T1000 (cell line): ENCODE data around the gene AUTS2.
"Not testable (repeated sequence)": the region's sequence is repeated elsewhere in the genome, so short reads cannot be mapped to it uniquely, and the experiment has no call there.

Experiments used
- DNase-seq: peaks from one replicate; lab custom pipeline; 2025; ENCODE audit warnings: mixed read lengths; lab: John Stamatoyannopoulos, UW

Gene AUTS2

DNA sequence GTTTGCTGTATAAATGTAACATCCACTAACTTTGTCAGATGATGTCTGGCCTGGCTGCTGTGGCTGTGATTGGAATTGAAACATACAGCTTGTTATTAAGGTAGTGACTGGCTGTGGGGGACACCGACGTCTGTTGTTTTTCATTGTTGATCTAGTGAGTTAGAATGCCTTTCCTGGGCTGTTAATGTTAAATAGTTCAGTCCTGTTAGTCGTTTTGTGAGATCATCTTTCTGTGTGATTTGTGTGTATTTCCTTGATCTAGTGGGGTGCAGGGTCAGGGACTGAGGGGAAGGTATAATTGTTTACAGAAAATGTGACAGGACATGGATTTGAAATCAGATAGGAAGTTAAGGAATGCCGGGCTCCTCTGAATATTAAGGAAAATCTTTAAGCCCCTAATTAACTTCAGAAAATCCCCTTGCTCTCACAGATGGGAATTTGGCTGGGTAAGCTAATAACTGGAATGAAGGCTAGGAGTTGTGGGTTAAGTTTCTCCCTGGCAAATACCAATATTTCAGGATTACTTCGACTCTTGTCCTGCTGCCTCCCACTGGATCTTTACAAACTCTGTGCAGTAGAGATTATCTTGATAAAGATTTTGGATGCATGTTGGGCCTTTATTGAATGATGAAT is 163.1 kb downstream of the AUTS2 start:
- DNase-seq, result no peak

DNA sequence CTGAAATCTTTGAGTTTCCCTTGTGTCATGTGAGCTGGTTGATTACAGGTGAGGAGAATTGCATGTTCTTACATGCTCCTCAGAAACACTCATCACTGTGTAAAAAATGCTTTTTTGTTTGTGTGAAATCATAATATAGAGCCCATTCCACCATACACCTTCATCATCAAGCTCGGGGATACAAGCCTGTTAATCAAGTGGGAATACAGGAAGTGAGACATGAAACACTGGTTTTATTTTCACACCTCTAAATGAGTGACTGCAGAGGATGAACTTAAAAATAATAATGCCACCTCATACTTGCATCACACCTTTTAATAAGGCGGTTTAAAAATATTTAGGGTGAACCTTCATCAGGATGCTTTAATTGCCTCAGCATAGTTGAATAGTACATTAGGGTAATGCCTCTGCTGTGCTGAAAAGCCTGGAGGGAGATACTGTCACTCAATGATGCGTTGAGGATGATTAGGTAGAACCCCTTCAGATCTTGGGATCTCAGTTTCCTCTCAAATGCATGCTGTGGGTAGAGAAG is 164.6 kb downstream of the AUTS2 start:
- DNase-seq, result no peak

DNA sequence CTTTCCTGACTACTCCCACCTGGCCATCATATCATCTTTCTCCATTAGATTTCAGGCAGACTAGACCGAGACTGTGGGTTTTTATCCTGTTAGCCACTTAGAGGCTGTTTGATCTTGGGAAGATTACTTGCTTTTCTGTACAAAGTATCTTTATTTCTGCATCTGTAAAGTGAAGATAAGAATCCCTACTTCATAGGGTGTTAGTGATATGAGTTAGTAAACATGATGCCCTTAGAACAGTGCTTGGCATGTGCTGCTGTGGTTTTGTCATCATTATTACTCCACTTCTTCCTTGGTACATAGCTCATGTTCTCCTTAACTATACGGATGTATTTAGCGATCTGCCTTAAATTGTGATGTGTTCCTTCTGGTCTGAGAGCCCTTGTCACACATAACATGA is 165.2 kb downstream of the AUTS2 start:
- no peak for DNase-seq

DNA sequence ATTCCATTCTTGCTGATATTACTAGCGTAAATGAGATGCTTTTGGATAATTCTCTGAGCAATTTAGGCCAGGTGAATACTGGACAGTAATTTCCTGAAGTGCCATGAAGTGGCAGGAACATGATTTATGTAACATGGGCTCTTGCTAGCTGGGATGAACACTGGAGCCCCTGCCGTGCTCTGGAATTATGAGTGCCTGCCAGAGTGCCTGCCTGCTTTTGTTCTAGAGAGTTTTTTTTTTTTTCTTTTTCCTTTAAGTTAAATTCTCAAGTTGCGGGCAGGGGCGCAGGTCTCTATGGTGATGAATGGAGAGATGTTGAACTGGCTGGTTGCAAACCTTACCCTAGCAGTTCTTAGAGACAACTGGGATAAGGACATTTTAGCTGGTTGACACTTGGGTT is 165.9 kb downstream of the AUTS2 start:
- no peak for DNase-seq

DNA sequence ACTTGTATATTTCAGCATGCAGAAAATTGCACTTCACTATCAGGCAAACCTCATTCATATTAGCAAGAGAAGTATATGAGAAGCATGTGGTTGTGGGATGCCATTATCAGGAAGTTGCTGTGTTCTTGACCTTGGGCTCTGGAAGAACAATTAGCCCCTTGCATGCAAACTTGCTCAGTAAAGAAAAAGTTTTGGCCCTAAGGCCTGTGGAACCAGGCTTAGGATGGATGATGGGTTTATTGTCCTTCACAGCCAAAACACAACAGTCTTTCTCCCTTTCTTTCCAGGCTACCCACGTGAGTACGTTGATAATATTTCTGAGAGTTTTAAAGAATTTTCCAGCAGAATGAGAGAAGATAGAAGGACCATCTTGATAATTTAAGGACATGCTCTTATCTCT is 166.4 kb downstream of the AUTS2 start:
- no peak for DNase-seq

DNA sequence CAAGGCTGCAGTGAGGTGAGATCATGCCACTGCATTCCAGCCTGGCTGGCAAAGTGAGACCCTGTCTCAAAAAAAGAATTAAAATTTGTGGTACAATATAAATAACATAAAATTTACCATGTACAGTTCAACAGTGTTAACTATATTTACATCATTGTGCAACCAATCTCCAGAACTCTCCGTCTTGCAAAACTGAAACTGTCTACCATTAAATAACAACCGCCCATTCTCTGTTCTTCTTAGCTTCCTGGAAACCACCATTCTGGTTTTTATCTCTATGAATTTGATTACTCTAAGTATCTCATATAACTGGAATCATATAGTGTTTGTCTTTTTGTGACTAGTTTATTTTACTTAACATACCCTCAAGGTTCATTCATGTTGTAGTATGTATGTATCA is 167.6 kb downstream of the AUTS2 start:
- no peak for DNase-seq

DNA sequence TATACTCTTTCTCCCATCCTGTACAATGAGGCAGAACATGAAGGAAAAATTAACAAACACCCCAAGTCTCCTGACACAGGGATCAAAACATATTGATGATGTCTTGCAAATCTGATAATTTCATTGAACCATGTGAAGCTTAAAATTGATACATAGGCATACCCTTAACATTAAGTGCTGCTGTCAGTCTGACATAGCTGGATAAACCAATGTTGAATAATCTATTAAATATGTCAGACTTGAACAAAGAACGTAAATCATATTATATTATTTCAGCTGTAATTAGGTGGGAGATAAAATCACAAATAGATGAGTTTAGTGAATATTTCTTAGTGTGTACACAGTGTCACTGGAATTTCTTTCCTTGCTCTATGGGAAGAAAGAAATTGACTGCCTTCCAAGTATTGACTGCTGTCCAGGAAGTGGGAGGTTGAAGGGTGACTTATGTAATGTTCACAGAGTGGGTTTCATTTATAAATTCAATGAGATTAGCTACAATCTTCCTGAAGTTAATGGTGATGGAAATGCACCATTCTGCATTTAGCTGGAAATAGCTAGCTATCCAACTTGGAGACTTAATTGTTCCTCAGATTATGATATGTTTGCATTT is 170.8 kb downstream of the AUTS2 start:
- no peak for DNase-seq

DNA sequence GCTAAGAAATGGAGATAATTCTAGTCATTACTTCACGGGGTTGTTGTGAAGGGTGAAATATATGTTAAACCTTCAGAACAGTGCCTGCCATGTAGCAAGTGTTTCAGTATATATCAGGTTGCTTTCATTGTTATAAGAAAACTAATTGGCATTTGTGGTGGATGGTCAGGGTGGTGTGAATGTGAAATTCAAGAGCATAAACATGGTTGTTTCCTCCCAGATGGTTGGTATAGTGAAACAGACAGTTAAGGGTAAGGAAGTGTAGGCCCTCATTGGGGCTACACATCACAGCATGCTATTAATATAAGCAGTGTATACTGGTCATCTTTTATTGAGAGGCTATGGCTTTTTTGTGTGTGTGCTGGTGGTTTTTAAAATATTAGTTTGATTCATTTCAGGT is 171.6 kb downstream of the AUTS2 start:
- no peak for DNase-seq

DNA sequence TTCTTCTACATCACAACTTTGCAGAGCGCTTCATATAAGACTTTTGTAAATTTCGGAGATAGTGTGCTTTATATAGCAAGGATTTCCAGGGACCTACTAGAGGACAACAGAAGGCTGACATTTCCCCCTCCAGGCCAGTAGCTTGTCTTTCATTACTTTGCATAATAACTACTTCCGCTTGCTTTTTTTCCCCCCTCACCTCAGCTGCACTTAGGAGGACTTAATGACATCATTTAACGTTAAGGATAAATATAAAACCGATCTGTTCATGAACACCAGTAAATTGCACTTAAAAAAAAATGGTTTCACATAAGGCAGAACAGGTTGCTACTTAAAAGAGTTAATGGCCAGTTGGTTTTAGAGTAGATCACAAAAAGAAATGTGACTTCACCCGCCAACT is 172.3 kb downstream of the AUTS2 start:
- no peak for DNase-seq

DNA sequence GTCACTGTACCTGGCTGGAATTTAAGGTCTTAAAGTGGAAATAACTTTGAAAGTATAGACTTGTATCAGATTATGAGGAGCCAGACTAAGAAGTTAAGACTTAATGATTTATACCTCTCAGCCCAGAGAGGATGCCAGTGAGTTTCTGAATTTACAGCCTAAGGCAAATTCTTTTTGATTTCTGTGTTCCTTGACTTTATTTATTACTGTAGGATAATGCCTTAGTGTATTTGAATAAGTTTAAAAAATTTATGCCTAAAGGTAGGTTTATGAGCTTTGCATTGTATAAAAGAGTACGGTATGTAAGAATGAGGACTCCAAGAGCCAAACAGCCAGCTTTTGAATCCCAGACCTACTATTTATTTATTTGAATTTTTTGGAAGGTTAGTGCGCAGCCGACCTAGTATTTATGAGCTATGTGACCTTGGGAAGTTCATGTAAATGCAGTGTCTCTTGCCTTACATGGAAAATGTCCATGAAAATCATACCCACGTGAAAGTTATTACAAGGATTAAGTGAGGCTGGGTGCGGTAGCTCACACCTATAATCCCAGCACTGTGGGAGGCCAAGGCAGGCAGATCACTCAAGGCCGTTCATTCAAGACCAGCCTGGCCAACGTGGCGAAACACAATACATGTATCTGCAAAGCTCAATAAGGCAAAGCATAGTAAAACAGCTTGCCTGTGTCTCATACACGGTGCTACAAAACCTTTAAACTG is 174.6 kb downstream of the AUTS2 start:
- no peak for DNase-seq

DNA sequence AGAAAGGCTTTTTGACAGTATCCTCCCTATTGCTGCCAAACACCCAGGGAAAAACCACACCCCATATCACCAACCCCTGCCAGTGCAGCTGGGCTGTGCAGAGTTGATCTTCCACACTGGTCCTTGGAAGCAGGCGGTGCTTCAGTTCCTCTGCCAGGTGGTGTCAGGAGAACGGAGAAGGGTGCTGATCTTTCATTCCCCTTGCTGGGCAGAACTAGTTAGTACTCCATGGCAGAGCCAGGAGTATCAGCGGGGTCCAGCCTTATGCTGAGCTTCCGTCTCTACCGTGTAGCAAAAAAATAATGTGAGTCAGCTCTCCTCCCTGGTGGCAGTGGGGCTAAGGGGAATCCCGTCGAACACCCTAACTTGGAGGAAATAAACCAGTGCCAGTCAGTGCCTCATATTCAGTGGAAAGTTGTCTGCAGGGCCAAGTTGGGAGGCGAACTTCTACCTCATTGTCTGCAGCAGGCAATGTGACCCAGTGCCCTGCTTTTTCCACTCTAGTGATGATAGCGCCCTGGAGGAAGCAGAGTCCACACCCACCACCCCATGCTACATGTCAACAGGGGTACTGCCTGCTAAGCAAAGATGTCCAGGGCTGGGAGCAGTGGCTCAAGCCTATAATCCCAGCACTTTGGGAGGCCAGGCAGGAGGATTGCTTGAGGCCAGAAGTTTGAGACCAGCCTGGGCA is 175.4 kb downstream of the AUTS2 start:
- DNase-seq, result no peak

DNA sequence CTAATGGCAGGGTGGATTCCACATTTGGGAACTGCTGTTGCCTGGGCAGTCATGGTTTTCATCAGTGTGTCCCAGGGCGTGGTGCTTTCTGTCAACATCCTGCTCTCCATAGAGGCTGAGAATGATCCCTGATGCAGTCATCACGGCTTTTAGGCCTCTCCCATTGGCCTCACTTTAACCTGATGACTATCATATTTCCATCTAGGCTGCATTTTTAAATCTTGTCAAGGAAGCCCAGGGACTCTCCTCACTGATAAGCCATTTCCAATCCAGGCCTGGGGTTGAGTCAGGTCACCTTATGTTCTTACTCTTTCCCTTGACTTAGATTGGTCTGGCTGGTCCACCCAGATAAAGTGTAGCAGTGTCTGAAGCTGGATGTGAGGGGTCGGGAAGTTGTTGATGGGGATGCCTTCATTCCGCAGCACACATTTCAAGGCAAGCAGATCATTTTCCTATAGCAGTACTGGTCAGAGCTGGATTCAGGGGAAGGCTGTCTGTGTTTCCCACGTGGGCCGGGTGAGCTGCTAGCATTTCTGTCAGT is 177.0 kb downstream of the AUTS2 start:
- DNase-seq, result no peak

DNA sequence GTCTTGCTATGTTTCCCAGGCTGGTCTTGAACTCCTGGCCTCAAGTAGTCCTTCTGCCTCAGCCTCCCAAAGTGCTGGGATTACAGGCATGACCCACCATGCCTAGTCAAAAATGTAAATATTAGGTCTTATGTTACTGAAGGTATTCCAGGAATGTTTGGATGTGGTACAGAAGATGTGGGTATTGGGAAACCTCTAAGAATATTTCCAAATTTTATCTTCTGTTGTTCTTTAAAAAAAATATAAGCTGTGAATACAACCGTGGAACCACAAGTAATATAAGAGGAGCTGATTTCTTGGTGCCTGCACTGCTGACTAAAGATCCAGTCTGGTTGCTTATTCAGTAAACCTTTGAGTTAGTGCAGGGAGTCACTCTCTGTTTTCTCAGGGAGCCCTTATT is 178.3 kb downstream of the AUTS2 start:
- DNase-seq, result no peak

DNA sequence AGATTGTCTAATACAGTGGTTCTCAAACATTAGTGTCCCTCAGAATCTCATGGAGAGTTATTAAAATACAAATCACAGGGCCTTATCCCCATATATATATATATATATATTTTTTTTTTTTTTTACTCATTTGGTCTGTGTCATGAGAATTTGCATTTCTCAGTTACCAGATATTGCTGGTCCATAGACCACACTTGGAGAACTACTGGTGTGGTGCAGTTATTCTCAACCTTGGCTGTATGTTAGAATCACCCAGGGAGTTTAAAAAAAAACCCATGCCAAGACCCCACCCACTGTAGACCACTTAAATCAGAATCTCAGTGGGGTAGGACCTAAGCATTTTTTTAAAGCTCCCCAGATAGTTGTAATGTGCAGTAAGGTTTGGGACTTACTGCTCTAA is 179.9 kb downstream of the AUTS2 start:
- no peak for DNase-seq

DNA sequence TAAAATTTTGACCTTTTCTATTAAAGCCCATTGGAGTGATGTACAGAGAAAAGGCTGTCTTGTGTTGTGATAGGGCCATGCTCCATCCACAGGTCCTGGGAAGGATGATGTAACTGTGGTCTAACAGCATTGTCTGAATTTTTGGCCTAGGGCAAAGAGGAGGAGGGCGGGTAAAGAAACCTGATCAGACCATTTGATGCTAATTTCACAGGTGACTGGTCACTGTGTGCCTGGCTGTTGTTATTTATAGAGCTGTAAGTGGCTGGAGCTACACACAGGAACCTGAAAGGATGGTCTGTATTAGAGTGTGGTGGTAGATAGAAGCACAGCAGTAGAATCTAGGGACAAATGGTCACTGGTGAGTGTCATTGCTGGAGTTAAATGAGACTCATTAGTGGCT is 182.1 kb downstream of the AUTS2 start:
- DNase-seq, result no peak

DNA sequence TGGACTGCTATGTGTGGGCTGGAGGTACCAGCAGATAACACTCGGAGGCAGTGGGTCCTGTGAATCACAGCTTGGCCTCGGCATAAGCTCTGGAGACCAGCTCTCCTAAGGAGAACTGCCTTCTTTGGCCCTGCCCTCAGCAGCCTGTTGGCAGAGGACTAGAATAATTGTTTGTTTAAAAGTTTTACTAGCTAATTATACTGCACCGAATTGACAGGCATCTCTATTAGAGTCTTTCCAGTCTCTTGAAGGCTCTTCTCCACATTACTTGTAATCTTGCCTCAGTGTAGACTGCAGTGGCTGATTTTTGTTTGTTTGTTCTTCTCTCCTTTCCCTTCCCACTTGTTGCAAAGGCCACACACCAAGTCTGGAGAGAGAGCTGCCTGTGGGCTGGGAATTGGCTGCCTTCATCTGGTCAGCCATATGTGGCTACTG is 183.2 kb downstream of the AUTS2 start:
- DNase-seq, result no peak

DNA sequence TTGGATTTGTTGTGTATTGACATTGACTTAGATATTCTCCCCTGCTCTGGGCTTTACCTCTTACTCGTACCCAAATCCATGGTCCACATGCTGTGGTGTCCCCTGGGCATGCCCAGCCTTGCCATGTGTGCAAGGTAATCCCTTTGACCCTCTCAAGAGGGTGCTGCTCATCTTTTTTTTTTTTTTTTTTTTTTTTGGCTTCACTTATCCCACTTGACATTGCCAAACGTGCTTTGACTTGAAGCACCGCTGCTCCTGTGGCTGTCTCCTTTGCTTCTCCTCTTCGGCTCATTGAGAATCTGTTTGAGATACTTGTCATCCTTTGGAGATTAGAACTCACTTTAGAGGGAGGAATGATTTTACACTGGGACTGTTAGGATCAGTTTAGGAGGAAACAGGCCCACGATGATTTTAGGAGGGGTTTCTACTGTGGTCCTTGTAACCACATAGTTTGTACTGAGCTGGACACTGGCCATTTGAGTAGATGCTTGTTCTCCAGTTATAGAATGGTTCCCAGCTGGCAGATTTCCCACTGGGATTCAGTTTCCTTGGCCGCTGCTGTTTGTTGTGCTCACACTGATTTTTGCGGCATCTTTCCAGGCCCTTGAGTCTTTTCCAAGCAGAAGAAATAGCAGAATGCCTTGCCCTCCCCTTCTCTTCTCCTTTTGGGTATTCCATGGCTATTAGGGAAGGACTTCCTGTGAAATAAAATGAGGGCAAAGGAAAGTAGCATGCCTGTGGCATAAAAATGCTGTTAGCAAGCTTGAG is 184.8 kb downstream of the AUTS2 start:
- DNase-seq, result no peak

DNA sequence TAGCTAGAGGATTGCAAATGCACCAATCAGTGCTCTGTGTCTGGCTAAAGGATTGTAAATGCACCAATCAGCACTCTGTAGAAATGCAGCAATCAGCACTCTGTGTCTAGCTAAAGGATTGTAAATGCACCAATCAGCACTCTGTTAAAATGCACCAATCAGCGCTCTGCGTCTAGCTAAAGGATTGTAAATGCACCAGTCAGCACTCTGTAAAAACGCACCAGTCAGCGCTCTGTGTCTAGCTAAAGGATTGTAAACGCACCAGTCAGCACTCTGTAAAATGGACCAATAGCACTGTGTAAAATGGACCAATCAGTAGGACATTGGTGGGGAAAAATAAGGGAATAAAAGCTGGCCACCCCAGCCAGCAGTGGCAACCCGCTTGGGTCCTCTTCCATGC is 187.9 kb downstream of the AUTS2 start:
- not testable (repeated sequence) for DNase-seq

DNA sequence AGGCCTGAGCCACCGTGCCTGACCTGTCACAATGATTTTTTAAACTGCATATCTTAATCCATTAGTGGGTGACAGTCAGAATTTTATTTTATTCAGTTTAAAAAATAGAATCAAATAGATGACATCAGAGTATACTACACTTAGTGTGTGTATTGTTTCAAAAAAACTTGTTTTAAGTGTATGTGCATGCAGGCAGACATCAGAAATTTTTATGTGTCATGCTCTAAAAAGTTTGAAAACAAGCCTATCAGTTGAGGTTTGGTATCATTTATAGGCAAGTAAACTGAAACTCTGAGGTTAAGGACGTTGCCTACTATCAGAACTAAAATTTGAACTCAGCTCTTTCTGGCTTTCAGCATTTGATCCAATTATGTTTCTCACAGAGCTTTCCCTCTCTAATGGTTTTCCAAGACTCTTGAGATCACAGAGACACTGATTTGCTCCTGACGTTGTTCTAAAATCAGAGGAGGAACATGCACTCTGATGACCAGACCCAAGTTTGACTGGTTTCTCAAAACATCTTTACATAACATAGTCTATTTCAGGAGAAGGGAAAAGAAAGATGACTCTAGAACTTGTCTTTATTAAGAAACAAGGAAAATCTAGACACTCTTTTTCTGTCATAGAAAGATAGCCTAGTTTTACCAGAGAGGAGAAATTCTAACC is 188.6 kb downstream of the AUTS2 start:
- no peak for DNase-seq

DNA sequence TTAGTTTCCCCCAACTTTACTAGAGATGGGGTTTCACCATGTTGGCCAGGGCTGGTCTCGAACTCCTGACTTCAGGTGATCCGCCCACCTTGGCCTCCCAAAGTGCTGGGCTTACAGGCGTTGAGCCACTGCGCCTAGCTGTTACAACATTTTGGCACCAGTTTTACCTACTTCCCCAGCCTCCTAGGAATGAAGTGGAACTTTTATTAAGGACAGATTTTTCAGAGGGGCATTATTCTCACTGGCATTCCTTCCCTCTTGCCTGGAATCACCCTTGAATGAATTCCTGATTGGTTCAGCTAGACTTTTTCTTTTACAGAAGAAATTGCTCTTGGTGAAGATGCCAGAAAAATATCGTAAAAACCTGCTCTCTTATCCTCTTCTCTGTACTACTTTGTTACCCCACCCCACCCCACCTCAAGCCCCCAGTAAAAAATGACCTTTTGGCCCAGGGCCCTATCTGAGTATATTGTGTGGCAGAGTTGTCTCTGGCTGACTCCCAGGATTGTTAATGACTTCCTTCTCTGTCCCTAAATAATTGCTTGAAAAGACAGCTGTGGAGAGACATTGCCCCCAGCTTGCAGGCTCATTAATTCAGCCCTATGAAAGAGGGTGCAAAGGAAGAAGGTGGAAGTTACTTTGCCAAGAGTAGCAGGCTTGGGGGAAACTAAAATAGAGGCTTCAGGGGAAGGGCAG is 189.6 kb downstream of the AUTS2 start:
- DNase-seq, result no peak
